Fibroblast of lung (primary cell): ENCODE results near the gene C20orf141. TPM values are rescaled to one million over a fixed set of nuclear protein-coding genes. Genes with fewer than 3 reads are reported as not detected.

Source experiments
- DNase-seq, 2 donors: peaks; one replicate each; pipeline versions ENCODE4 v3.0.0 to v3.0.0-alpha.2; 2010; ENCODE audit warnings: low read depth in 2 of 2
- H2AFZ ChIP-seq: 2 replicates; pipeline ENCODE4 v1.5.1; 2012; ENCODE audit warnings: low read length, control low read depth, inconsistent platforms
- H3K27ac ChIP-seq: 2 replicates; pipeline ENCODE4 v1.5.1; 2011; ENCODE audit warnings: low read length, control low read depth; ENCODE audit not compliant: insufficient read depth
- H3K27me3 ChIP-seq: 2 replicates; pipeline ENCODE4 v1.5.1; 2011; ENCODE audit warnings: mild to moderate bottlenecking, low read length; ENCODE audit not compliant: control insufficient read depth, insufficient read depth
- H3K36me3 ChIP-seq: 2 replicates; pipeline ENCODE4 v1.5.1; 2011; ENCODE audit warnings: low read length; ENCODE audit not compliant: control insufficient read depth, insufficient read depth
- H3K4me1 ChIP-seq: 2 replicates; pipeline ENCODE4 v1.5.1; 2011; ENCODE audit warnings: low read length; ENCODE audit not compliant: control insufficient read depth, insufficient read depth; ENCODE audit errors: extremely low read depth
- H3K4me2 ChIP-seq: 2 replicates; pipeline ENCODE4 v1.5.1; 2011; ENCODE audit warnings: low read length, control low read depth; ENCODE audit not compliant: insufficient read depth; ENCODE audit errors: extremely low read depth
- H3K4me3 ChIP-seq, 4 experiments: fragments of 200-600 bp in 1 of 4; sonication (generic) in 1 of 4; replicated peaks in 1 of 4; 2 replicates each; pipeline ENCODE4 v1.5.1; 2011 to 2016; ENCODE audit warnings: low read length in 4 of 4, low read depth in 3 of 4, mild to moderate bottlenecking in 3 of 4, control low read depth in 2 of 4, inconsistent platforms in 1 of 4, mixed read lengths in 1 of 4; ENCODE audit not compliant: insufficient read depth in 1 of 4; ENCODE audit errors: control extremely low read depth in 1 of 4
- H3K79me2 ChIP-seq: 2 replicates; pipeline ENCODE4 v1.5.1; 2012; ENCODE audit warnings: mild to moderate bottlenecking, low read length, inconsistent platforms; ENCODE audit not compliant: control insufficient read depth, insufficient read depth
- H3K9ac ChIP-seq: 2 replicates; pipeline ENCODE4 v1.5.1; 2011; ENCODE audit warnings: mild to moderate bottlenecking, low read length, control low read depth; ENCODE audit not compliant: insufficient read depth
- H3K9me3 ChIP-seq: 2 replicates; pipeline ENCODE4 v1.5.1; 2012; ENCODE audit warnings: low read depth, low read length; ENCODE audit not compliant: control insufficient read depth, insufficient read depth
- H4K20me1 ChIP-seq: 2 replicates; pipeline ENCODE4 v1.5.1; 2011; ENCODE audit warnings: low read length; ENCODE audit not compliant: control insufficient read depth, insufficient read depth; ENCODE audit errors: extremely low read depth
- CTCF ChIP-seq, 2 donors: IDR thresholded peaks in 1 of 2; conservative IDR thresholded peaks in 1 of 2; 1 replicate in 1 of 2; 2 replicates in 1 of 2; pipeline ENCODE4 v1.5.1; 2011 to 2012; ENCODE audit warnings: low read length in 2 of 2, control low read depth in 1 of 2, inconsistent platforms in 1 of 2, low read depth in 1 of 2, mild to moderate bottlenecking in 1 of 2
- EZH2 ChIP-seq: IDR thresholded peaks from 2 replicates; pipeline ENCODE4 v1.5.1; 2012; ENCODE audit warnings: low read length, control low read depth, mild to moderate bottlenecking; ENCODE audit errors: missing control alignments
- polyA plus RNA-seq, 2 donors: library from polyadenylated mRNA; depleted of rRNA in 1 of 2; stranded (reverse) in 1 of 2; unstranded in 1 of 2; fragments of >200 nt; gene quantifications; 2 replicates each; pipeline ENCODE4 v1.2.1, GENCODE V29; 2011 to 2012; ENCODE audit warnings: missing spikeins in 1 of 2
- total RNA-seq: library from RNA; depleted of rRNA; stranded (reverse); fragments of >200 nt; gene quantifications from 2 replicates; pipeline ENCODE4 v1.2.1, GENCODE V29; 2014

The C20orf141 gene
- total and polyA plus RNA-seq, 2 donors (not counting 1 experiment from before 2014, with no cell fraction given) = 0.57 TPM; not detected in 1

DNA sequence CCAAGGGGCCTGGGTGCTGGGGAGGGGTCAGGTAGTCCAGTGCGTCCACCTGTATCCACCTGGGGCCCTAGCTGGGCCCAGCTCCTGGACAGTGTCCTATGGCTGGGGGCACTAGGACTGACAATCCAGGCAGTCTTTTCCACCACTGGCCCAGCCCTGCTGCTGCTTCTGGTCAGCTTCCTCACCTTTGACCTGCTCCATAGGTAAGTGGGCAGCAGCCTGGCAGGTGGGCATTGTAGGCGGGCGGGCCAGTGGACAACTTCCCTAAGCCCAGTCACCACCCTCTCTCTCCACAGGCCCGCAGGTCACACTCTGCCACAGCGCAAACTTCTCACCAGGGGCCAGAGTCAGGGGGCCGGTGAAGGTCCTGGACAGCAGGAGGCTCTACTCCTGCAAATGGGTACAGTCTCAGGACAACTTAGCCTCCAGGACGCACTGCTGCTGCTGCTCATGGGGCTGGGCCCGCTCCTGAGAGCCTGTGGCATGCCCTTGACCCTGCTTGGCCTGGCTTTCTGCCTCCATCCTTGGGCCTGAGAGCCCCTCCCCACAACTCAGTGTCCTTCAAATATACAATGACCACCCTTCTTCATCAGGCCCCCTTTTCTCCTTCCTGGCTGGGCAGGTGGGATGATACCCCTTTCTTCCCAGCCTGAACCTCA, 584 bp downstream of the C20orf141 start:
- peak overlapping the region; percentile 81 for H3K27ac ChIP-seq
- no peak overlapping the region for H3K4me3 ChIP-seq
- H3K27me3 ChIP-seq = peaks cover under 1% of the 10 kb centered on the region
- no peak for TF ChIP-seq EZH2
- TF ChIP-seq CTCF (conservative IDR thresholded peaks at IDR 0.05 in 1 of 2, IDR thresholded peaks at IDR 0.05 in 1 of 2; ENCODE audit: low read depth in 1 of 2, low read length in 2 of 2) = no peak
- H3K36me3 ChIP-seq = no peaks in the 10 kb centered on the region
- no peaks in the 10 kb centered on the region for H3K9me3 ChIP-seq
- H3K4me1 ChIP-seq = peaks cover 22% of the 10 kb centered on the region
- no peaks in the 10 kb centered on the region for H4K20me1 ChIP-seq
- H3K9ac ChIP-seq = peak overlapping the region; percentile 41
- no peak overlapping the region for H2AFZ ChIP-seq
- H3K79me2 ChIP-seq = no peaks in the 10 kb centered on the region
- DNase-seq = no peak
- no peak overlapping the region for H3K4me2 ChIP-seq

GRCh38 chr20:2816030-2816582, 1.3 kb downstream of the C20orf141 start, which contains the start of gene TMEM239:
Gene TMEM239 (plus strand): TSS chr20:2816364. CDS start chr20:2816555, 191 bp downstream.
- Histone ChIP-seq H3K4me1 (peaks cover 24% of the 10 kb centered on the region), H3K79me2 (no peaks in the 10 kb centered on the region), H3K9me3 (no peaks in the 10 kb centered on the region), H3K4me2 (no peak within 1 kb of the TSS), H3K4me3 (no peak within 1 kb of the TSS), H3K27ac (peak within 1 kb of the TSS; percentile 81), H2AFZ (no peak within 1 kb of the TSS), H4K20me1 (no peaks in the 10 kb centered on the region), H3K9ac (no peak within 1 kb of the TSS), H3K36me3 (no peaks in the 10 kb centered on the region), H3K27me3 (peaks cover 7% of the 10 kb centered on the region)
- no peak for DNase-seq
- TF ChIP-seq EZH2 (no peak), CTCF (conservative IDR thresholded peaks at IDR 0.05 in 1 of 2, IDR thresholded peaks at IDR 0.05 in 1 of 2; ENCODE audit: low read depth in 1 of 2, low read length in 2 of 2) (no peak)

DNA sequence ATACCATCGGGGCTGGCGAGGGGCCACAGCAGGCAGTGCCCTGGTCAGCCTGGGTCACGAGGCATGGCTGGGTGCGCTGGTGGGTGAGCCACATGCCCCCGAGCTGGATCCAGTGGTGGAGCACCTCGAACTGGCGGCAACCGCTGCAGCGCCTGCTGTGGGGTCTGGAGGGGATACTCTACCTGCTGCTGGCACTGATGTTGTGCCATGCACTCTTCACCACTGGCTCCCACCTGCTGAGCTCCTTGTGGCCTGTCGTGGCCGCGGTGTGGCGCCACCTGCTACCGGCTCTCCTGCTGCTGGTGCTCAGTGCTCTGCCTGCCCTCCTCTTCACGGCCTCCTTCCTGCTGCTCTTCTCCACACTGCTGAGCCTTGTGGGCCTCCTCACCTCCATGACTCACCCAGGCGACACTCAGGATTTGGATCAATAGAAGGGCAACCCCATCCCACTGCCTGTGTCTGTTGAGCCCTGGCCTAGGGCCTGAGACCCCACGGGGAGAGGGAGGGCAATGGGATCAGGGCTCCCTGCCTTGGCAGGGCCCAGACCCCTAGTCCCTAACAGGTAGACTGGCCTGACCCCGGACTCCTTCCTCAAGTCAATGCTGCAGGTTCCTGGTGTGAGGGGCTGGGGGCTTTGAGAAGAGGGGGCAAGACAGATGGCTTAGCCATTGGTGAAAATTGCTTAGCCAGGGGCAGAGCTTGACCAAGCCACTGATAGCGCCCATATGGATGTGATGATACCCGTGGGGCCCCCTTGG, 2.0 kb downstream of the C20orf141 start:
- Histone ChIP-seq H3K4me2 (no peak overlapping the region), H3K4me3 (no peak overlapping the region), H3K9me3 (no peaks in the 10 kb centered on the region), H4K20me1 (no peaks in the 10 kb centered on the region), H2AFZ (no peak overlapping the region), H3K4me1 (peaks cover 28% of the 10 kb centered on the region), H3K9ac (no peak overlapping the region), H3K79me2 (no peaks in the 10 kb centered on the region), H3K36me3 (no peaks in the 10 kb centered on the region), H3K27me3 (peaks cover 11% of the 10 kb centered on the region), H3K27ac (no peak overlapping the region)
- DNase-seq = no peak
- TF ChIP-seq EZH2 = no peak
- TF ChIP-seq CTCF (conservative IDR thresholded peaks at IDR 0.05 in 1 of 2, IDR thresholded peaks at IDR 0.05 in 1 of 2; ENCODE audit: low read depth in 1 of 2, low read length in 2 of 2) = no peak
